Measurements from ENCODE around the gene PAPPA. TPM values are rescaled to one million over a fixed set of nuclear protein-coding genes. Genes with fewer than 3 reads are reported as not detected.

The PAPPA gene
- total RNA-seq, 3 donors from 2014 or later (not counting 1 experiment from before 2014, with no cell fraction given): not detected

- no peaks in the 10 kb centered on the region for H3K27me3 Mint-ChIP-seq (ENCODE audit: low read depth in 2 of 2)
- H3K36me3 Mint-ChIP-seq: no peaks in the 10 kb centered on the region
These were observed 122.0 kb downstream of the PAPPA start for GRCh38 chr9:116275418-116276195.

DNA sequence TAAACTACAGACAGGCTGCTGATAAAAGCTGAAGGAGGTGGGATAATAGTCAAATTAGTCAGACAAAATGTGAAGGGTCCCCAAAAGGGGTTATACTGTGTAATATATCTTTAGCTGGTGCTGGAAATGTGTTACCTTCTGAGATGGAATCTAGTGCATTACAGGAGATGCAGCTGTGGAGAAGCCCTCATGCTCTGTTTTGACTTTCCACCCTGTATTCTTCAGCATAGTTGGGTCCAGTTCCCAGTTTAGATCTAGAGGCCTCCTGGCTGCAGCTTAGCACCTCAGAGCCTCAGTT lies 122.6 kb downstream of the PAPPA start:
- intact Hi-C loops (cut with micrococcal nuclease): no loop called here
- Mint-ChIP-seq H3K4me3 (no peak overlapping the region), H3K9me3 (peaks cover 3 to 6% of the 10 kb centered on the region in 2 donors), H3K36me3 (no peaks in the 10 kb centered on the region), H3K27me3 (ENCODE audit: low read depth in 2 of 2) (no peaks in the 10 kb centered on the region), H3K27ac (no peak overlapping the region), H3K4me1 (no peaks in the 10 kb centered on the region)
- H3K9me3 ChIP-seq (ENCODE audit: control insufficient read depth, insufficient read depth, low read length): no peaks in the 10 kb centered on the region
- DNase-seq (no peak), ATAC-seq (no peak)
- no peak for TF ChIP-seq CTCF (IDR thresholded peaks at IDR 0.05)
- H3K27ac ChIP-seq (ENCODE audit: low read length): no peak overlapping the region
- H3K36me3 ChIP-seq (ENCODE audit: control insufficient read depth, insufficient read depth, low read length): no peaks in the 10 kb centered on the region
- H3K4me3 ChIP-seq (ENCODE audit: low read length): no peak overlapping the region
- no peaks in the 10 kb centered on the region for H3K27me3 ChIP-seq (ENCODE audit: control insufficient read depth, insufficient read depth, low read length)
- no peaks in the 10 kb centered on the region for H3K4me1 ChIP-seq (ENCODE audit: control insufficient read depth, insufficient read depth, low read length)

More at GRCh38 chr9:116275418-116276195, 122.0 kb downstream of the PAPPA start:
- no peak overlapping the region for H3K27ac Mint-ChIP-seq
- Histone ChIP-seq H3K36me3 (ENCODE audit: control insufficient read depth, insufficient read depth, low read length) (no peaks in the 10 kb centered on the region), H3K4me3 (ENCODE audit: low read length) (no peak overlapping the region), H3K27ac (ENCODE audit: low read length) (no peak overlapping the region), H3K27me3 (ENCODE audit: control insufficient read depth, insufficient read depth, low read length) (no peaks in the 10 kb centered on the region), H3K4me1 (ENCODE audit: control insufficient read depth, insufficient read depth, low read length) (no peaks in the 10 kb centered on the region), H3K9me3 (ENCODE audit: control insufficient read depth, insufficient read depth, low read length) (no peaks in the 10 kb centered on the region)
- H3K4me3 Mint-ChIP-seq: no peak overlapping the region
- DNase-seq (no peak), ATAC-seq (no peak)
- intact Hi-C loops (cut with micrococcal nuclease): no loop called here
- no peak for TF ChIP-seq CTCF (IDR thresholded peaks at IDR 0.05)
- no peaks in the 10 kb centered on the region for H3K4me1 Mint-ChIP-seq
- WGBS (ENCODE audit: insufficient coverage): 50% methylated on average over 5 of the region's 6 CpGs
- peaks cover 3 to 6% of the 10 kb centered on the region in 2 donors for H3K9me3 Mint-ChIP-seq

DNA sequence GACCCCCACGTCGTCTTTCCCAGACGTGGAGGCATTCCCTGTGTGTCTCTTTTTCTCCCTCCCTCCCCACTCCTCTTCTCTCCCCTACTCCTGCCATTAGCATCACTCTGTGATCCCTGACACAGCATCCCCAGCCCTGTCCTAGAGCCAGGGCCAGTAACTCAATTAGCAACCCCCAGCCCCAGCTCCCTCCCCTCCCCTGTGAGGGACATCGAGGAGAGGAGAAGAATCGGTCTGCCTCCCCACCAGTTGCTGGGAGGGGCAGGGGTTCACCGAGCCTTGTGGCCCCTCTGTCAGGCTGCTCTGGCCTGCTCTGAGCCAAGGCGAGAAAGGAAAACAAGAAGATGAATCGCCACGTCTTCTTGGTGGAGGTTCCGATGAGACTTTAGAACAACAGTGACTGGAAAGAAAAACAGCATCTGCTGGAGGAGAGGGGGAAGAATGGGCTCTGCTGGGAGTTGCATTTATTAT lies 123.1 kb downstream of the PAPPA start:
- intact Hi-C loops (cut with micrococcal nuclease): no loop called here
- ATAC-seq: no peak

More for the DNA sequence above, 123.1 kb downstream of the PAPPA start:
- H3K9me3 ChIP-seq (ENCODE audit: control insufficient read depth, insufficient read depth, low read length): no peaks in the 10 kb centered on the region
- H3K4me3 ChIP-seq (ENCODE audit: low read length): no peak overlapping the region
- H3K27ac ChIP-seq (ENCODE audit: low read length): no peak overlapping the region
- Mint-ChIP-seq H3K4me3 (no peak overlapping the region), H3K27me3 (ENCODE audit: low read depth in 2 of 2) (no peaks in the 10 kb centered on the region), H3K4me1 (no peaks in the 10 kb centered on the region), H3K9me3 (peaks cover 3 to 4% of the 10 kb centered on the region in 2 donors), H3K36me3 (no peaks in the 10 kb centered on the region), H3K27ac (no peak overlapping the region)
- no peak for DNase-seq
- WGBS (ENCODE audit: insufficient coverage): 49% methylated on average over 10 of the region's 10 CpGs
- H3K36me3 ChIP-seq (ENCODE audit: control insufficient read depth, insufficient read depth, low read length): no peaks in the 10 kb centered on the region
- TF ChIP-seq CTCF (IDR thresholded peaks at IDR 0.05): no peak
- H3K27me3 ChIP-seq (ENCODE audit: control insufficient read depth, insufficient read depth, low read length): no peaks in the 10 kb centered on the region
- no peaks in the 10 kb centered on the region for H3K4me1 ChIP-seq (ENCODE audit: control insufficient read depth, insufficient read depth, low read length)
